Activated T-cell treated with anti-CD3 and anti-CD28 coated beads, Interleukin-2, amount 50 U/mL, for 24 hours (primary cell): ENCODE measurements around the gene JPH3.

ENCODE experiments used
- DNase-seq: peaks from one replicate; pipeline ENCODE4 v3.0.0-alpha.2; 2020
- H3K27ac Mint-ChIP-seq: 2 replicates; pipeline ENCODE4 v1.8.0; 2020; ENCODE audit warnings: mild to moderate bottlenecking, mixed read lengths
- H3K27me3 Mint-ChIP-seq: 2 replicates; pipeline ENCODE4 v1.8.0; 2020; ENCODE audit warnings: mixed read lengths
- H3K36me3 Mint-ChIP-seq: 2 replicates; pipeline ENCODE4 v1.8.0; 2020; ENCODE audit warnings: low read depth, mixed read lengths
- H3K4me1 Mint-ChIP-seq: 2 replicates; pipeline ENCODE4 v1.8.0; 2020; ENCODE audit warnings: low read depth, mixed read lengths
- H3K4me3 Mint-ChIP-seq: 2 replicates; pipeline ENCODE4 v1.8.0; 2020; ENCODE audit warnings: mild to moderate bottlenecking, moderate library complexity, mixed read lengths
- H3K9me3 Mint-ChIP-seq: 2 replicates; pipeline ENCODE4 v1.8.0; 2020; ENCODE audit warnings: mixed read lengths

The JPH3 gene

DNA sequence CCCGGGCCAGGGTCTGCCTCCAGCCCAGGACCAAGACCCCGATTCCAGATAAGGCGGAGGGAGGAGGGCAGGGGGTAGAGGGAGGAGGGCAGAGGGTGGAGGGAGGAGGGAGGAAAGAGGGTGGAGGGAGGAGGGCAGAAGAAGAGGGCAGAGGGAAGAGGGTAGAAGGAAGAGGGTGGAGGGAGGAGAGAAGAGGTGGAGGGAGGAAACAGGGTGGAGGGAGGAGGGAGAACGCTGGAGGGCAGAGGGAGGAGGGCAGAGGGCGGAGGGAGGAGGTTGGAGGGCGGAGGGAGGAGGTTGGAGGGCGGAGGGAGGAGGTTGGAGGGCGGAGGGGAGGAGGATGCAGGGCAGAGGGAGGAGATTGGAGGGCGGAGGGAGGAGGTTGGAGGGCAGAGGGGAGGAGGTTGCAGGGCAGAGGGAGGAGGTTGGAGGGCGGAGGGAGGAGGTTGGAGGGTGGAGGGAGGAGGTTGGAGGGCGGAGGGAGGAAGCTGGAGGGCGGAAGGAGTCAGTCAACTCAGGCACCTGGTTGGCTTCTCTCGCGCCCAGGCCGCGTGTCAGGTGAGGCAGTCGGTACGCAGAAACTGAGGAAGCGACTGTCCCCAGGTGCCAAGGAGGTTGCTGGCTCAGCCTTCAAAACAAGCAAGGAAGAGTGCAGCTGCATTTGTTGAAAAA is 98.2 kb downstream of the JPH3 start:
- Mint-ChIP-seq H3K9me3 (no peaks in the 10 kb centered on the region), H3K27ac (peak overlapping the region; percentile 63), H3K4me3 (no peak overlapping the region), H3K4me1 (peaks cover 58% of the 10 kb centered on the region), H3K27me3 (no peaks in the 10 kb centered on the region), H3K36me3 (peaks cover 82% of the 10 kb centered on the region)
- DNase-seq = no peak

DNA sequence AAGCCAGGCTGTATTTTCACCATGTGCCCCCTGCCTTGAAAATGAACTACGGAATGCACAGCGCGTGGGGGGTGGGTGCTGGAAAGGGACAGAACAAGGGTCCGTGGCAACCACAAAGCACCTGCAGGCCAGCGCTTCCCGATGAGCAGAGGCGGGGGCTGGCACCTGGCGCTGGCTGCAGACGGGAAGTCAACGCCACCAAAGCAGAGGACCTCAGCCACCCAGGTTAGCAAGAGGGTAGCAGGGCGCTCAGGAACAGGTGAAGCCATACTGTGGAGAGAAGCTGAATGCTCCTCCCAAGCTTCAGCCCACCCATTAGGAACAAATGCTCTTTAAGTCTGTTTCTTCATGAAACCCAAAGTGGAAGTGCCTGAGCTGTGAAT is 98.8 kb downstream of the JPH3 start:
- Mint-ChIP-seq H3K27ac (peak overlapping the region; percentile 63), H3K4me1 (peaks cover 58% of the 10 kb centered on the region), H3K27me3 (no peaks in the 10 kb centered on the region), H3K36me3 (peaks cover 79% of the 10 kb centered on the region), H3K9me3 (no peaks in the 10 kb centered on the region), H3K4me3 (no peak overlapping the region)
- no peak for DNase-seq

DNA sequence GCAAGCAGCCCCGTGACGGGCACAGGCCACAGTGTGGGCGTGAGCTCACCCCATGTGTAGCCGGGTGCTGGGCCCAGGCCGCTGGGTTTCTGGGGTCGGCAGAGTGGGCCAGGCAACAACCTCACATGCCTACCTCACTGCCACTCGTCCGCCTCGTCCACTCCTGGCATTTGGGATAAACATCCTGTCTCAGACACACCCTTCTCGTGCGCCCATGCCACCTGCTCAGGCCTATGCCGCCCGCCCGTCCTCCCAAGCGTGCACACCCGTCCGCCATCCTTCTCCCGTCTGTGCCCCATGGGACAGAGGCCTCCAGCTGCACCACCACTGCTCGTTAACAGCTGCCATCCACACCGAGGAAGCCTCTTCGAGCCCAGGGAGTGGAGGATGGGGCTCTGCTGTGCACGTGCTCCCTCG is 99.2 kb downstream of the JPH3 start:
- H3K4me1 Mint-ChIP-seq = peaks cover 58% of the 10 kb centered on the region
- peak overlapping the region; percentile 74 for H3K27ac Mint-ChIP-seq
- no peaks in the 10 kb centered on the region for H3K27me3 Mint-ChIP-seq
- no peak overlapping the region for H3K4me3 Mint-ChIP-seq
- no peak for DNase-seq
- peaks cover 76% of the 10 kb centered on the region for H3K36me3 Mint-ChIP-seq
- H3K9me3 Mint-ChIP-seq = no peaks in the 10 kb centered on the region

DNA sequence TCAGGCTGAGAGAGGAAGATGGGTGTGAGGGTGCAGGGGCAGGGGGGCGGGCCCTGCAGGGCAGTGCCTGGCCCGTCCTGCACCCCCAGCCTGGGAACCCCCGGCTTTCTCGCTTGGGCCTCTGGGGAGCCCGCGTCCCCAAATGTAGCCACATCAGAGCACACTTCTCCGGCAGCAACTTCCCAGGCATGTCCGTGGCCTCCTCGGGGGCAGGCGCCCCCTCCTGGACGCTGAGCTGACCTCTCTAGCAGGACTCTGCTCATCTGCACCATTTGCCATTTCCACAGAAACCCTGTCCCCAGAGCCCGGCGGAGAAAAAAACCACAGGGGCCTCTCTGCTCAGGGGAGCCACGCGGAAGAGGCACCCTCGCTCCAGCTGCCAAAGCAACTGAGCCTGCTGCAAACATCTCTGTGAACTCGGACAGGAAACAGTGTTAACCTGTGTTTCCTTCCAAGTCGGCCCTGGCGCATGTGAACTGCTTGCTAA is 100.1 kb downstream of the JPH3 start:
- Mint-ChIP-seq H3K27me3 (no peaks in the 10 kb centered on the region), H3K27ac (peak overlapping the region; percentile 85), H3K36me3 (peaks cover 76% of the 10 kb centered on the region), H3K4me1 (peaks cover 58% of the 10 kb centered on the region), H3K4me3 (peak overlapping the region; percentile 6), H3K9me3 (no peaks in the 10 kb centered on the region)
- DNase-seq = peak; percentile 64

DNA sequence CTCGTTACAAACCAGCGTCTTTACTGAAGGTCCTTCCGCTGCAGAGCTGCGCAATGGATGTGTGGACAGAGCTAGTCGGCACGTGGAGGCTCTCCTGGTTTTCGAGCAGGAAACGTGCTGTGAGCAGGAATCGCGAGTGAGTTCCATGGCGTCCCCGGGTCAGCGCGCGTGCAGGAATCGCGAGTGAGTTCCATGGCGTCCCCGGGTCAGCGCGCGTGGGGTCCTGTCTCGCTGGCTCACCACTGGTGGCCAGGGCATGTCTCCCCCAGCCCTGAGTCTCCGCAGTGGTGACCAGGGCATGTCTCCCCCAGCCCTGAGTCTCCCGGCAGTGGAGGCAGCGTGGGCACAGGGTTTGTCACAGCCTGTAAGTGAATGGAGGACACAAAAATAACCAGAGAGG is 100.8 kb downstream of the JPH3 start:
- Mint-ChIP-seq H3K27me3 (no peaks in the 10 kb centered on the region), H3K4me1 (peaks cover 55% of the 10 kb centered on the region), H3K36me3 (peaks cover 76% of the 10 kb centered on the region), H3K9me3 (no peaks in the 10 kb centered on the region), H3K27ac (peak overlapping the region; percentile 85), H3K4me3 (no peak overlapping the region)
- DNase-seq = no peak

DNA sequence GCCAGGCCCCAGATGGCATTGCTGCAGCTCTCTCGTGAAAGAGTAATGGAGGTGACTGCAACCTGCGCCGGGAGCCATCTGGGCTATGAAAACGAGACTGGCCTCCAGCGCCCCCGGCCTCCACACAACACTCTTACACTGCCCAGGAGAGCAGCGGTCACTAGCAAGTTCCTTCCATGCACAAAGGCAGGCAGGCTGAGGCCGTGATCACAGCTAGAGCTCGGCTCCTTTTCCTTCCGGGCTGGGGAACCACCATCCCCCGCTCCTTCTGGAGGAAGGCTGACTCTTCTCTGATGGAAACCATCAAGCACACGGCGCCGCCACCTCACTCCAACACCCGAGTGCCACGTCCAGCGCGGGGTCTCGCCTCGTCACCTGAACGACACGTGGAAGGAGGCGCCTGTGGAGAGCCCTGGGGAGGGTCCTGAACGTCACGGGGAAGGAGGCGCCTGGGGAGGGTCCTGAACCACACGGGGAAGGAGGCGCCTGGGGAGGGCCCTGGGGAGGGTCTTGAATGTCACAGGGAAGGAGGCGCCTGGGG is 101.6 kb downstream of the JPH3 start:
- H3K9me3 Mint-ChIP-seq = no peaks in the 10 kb centered on the region
- H3K36me3 Mint-ChIP-seq = peaks cover 78% of the 10 kb centered on the region
- no peak for DNase-seq
- no peak overlapping the region for H3K4me3 Mint-ChIP-seq
- no peak overlapping the region for H3K27ac Mint-ChIP-seq
- H3K27me3 Mint-ChIP-seq = no peaks in the 10 kb centered on the region
- H3K4me1 Mint-ChIP-seq = peaks cover 48% of the 10 kb centered on the region

DNA sequence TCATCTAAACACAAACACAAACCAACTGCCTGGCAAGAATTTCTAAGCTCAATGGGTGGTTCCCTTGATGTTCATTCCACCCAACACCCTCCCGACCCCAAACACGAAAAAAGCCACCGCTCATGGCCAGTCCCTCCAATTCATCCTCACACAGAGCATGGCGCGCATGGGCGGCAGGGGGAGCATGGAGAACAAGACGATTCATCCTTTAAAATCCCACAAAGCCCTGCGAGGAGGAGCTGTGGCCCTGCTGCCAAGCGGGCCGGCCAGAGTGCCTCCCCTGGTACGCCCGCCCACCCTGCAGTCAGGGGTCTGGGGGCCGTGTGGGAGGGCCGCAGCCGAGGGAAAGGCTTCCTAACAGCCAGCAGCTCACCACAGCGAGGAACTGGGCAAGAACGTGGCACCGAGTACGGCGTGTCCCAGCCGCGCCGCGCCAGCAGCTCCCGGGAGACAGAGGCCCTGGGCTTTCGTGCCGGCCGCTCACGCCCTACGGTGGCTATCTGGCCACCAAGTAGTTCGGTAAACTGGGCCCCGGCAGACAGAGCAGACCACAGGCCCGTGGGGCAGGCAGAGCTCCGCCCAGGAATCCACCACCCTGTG is 102.5 kb downstream of the JPH3 start:
- Mint-ChIP-seq H3K4me1 (peaks cover 41% of the 10 kb centered on the region), H3K27ac (no peak overlapping the region), H3K36me3 (peaks cover 78% of the 10 kb centered on the region), H3K27me3 (no peaks in the 10 kb centered on the region), H3K4me3 (no peak overlapping the region), H3K9me3 (no peaks in the 10 kb centered on the region)
- no peak for DNase-seq

DNA sequence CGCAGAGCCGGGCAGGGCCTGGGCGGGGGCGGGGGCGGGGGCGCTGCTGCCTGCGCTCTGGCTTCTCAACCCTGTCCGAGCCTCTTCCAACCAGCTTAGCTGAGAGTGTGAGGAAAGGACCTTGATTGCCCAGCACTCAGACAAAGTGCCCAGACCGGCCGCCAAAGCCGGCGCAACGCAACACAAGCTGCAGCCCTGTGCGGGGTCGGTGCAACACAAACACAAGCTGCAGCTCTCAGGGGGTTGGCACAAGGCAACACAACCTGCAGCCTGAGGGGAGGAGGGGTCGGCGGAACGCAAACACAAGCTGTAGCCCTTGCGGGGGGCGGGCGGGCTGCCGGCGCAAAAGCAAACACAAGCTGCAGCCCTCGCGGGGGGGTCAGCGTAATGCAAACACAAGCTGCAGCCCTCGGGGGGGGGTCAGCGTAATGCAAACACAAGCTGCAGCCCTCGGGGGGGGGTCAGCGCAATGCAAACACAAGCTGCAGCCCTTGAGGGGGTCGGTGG is 103.5 kb downstream of the JPH3 start:
- Mint-ChIP-seq H3K4me3 (no peak overlapping the region), H3K27me3 (no peaks in the 10 kb centered on the region), H3K36me3 (peaks cover 83% of the 10 kb centered on the region), H3K4me1 (peaks cover 37% of the 10 kb centered on the region), H3K27ac (no peak overlapping the region), H3K9me3 (no peaks in the 10 kb centered on the region)
- no peak for DNase-seq

DNA sequence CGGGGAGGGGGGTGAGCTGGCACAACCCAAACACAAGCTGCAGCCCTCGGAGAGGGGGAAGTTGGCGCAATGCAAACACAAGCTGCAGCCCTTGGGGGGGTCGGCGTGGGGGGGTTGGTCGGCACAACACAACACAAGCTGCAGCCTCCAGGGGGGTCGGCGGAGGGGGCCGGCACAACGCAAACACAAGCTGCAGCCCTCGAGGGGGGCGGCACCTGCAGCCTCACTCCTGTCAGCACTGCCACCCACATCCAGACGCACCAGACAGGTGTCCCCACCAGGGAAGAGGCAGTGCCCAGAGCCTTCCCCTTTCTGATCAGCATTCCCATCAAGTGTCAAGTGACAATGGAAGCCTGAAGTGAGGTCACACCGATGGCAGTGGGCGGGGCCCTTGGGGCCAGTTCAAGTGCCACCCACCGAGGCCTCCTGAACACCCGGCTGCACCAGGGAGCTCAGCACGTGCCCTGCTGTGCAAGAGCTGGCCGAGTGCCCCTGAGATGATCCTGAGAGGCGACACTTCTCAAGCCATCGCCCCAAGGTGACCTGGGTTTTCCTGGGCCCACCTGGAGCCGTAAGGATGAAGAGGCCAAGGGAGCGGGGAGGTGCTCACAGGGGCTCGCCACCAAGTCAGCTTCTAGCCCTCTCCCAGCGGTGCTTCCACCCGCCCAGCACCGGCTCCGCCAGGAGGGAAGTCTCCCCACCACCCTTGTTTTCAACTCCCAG is 104.1 kb downstream of the JPH3 start:
- H3K27me3 Mint-ChIP-seq = no peaks in the 10 kb centered on the region
- no peak for DNase-seq
- H3K27ac Mint-ChIP-seq = no peak overlapping the region
- H3K4me1 Mint-ChIP-seq = peaks cover 32% of the 10 kb centered on the region
- H3K4me3 Mint-ChIP-seq = no peak overlapping the region
- peaks cover 86% of the 10 kb centered on the region for H3K36me3 Mint-ChIP-seq
- no peaks in the 10 kb centered on the region for H3K9me3 Mint-ChIP-seq

DNA sequence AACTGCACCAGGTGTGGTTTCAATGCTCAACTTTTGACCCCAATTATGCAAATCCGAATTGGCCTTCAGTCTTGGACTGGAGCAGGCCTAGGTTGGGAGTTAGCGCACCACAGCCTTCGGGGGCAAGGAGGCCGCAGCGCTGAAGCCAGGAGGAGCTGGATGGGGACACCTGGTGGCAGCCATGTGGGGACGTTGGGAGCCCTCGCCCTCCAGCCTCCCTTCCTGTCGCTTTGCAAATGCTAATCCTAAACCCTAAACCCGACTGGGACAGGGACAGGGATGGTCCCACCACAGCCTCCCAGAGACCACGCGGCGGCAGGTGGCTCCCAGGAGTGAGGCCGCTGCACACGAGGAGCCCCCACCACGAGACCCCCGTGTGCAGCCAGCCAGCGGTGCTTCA is 104.8 kb downstream of the JPH3 start:
- H3K4me3 Mint-ChIP-seq = no peak overlapping the region
- H3K9me3 Mint-ChIP-seq = no peaks in the 10 kb centered on the region
- H3K27ac Mint-ChIP-seq = no peak overlapping the region
- no peaks in the 10 kb centered on the region for H3K27me3 Mint-ChIP-seq
- peaks cover 83% of the 10 kb centered on the region for H3K36me3 Mint-ChIP-seq
- DNase-seq = no peak
- H3K4me1 Mint-ChIP-seq = peaks cover 26% of the 10 kb centered on the region

DNA sequence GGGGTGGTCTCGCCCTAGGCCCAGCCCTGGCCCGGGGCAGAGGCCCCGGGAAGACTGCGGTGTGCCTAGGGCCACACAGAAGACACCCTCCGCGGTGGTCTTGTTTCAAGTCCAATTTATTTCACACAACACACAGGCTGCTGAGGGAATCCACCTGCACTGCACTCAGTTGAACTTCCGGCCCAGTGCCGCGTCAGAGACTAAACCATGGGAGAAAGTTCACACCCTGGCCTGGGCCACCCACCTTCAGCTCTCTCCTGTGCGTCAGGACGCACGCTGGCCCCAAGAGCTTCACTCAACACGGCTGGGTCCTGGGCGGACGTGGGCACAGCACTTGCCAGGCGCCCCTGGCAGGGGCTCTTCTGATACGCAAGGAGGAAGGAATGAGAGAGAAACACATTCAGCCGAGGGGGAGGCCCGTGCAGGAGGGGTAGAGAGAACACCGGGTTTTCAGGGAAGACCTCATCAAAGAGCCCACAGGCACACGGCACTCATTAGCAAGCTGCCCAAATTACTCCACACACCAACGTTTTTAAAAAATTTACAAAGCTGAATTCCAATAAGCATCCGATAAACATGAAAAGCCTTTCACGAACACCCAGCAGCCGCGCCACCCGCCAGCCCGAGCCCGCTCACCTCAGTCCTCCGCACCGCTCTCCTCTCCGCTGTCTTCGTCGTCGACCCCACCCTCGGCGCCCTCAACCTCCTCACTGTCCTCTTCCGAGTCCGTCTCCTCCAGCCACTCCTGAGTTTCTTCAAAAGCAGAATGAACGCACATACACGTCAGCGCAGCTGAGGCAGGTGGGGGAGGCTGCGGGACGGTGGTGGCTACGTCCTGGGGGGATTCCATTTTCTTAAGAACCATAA is 105.6 kb downstream of the JPH3 start:
- Mint-ChIP-seq H3K4me3 (no peak overlapping the region), H3K9me3 (no peaks in the 10 kb centered on the region), H3K27me3 (no peaks in the 10 kb centered on the region), H3K36me3 (peaks cover 83% of the 10 kb centered on the region), H3K4me1 (peaks cover 19% of the 10 kb centered on the region), H3K27ac (no peak overlapping the region)
- DNase-seq = no peak

DNA sequence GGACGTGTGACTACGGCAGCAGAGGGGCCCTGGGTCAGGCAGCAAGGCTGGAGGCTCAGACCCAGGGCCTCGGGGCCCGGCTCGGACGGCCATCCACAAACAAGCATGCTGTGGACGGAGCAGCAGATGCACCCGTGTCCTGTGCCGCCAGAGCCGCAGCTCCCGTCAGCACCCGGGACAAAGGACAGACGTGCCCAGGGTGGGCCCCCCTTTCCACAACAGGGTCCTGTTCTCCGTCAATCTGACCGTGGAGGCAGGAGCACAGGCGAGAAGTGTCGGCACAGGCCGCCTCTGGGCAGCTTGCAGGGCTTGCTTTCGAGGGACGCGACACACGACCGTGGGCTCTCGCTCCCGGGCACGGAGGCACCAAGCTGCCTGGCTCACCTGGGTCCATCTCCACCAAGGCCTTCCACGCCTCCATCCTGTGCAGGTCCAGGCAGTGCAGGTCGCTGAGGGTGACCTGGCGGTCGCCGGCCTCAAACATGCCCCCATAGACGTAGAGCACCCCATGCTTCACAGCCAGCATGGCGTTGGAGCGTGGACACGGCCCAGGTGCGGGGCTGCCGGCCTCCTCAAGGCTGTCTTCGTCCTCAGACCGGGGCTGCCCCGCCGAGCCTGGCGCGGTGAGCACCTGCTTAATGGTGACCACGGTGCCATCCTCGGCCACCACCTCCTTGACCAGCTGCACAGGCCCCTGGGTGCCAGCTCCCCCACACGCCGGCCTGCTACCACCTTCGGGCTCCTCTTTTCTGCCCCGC is 106.8 kb downstream of the JPH3 start:
- no peak for DNase-seq
- peaks cover 83% of the 10 kb centered on the region for H3K36me3 Mint-ChIP-seq
- no peaks in the 10 kb centered on the region for H3K9me3 Mint-ChIP-seq
- no peak overlapping the region for H3K4me3 Mint-ChIP-seq
- no peak overlapping the region for H3K27ac Mint-ChIP-seq
- no peaks in the 10 kb centered on the region for H3K27me3 Mint-ChIP-seq
- H3K4me1 Mint-ChIP-seq = peaks cover 19% of the 10 kb centered on the region

DNA sequence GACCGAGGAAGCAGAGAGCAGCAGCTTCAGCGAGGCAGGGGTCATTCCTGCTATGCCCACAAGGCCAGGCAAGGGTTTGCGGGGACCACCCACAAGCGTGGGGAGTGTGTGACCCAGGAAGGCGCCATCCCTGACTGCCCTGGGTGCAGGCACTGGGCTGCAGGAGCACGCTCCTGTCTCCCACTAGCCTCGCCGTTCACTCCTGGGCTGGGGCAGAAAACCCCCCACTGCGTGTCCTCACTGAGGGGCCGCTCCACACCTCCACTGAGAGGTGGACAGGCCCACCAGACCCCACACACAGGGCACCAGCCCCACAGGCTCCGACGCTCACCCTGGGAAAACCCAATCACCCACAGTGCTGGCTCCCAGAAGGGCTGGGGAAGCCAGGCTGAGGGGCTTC is 107.4 kb downstream of the JPH3 start:
- H3K4me3 Mint-ChIP-seq = no peak overlapping the region
- H3K27ac Mint-ChIP-seq = no peak overlapping the region
- peaks cover 21% of the 10 kb centered on the region for H3K4me1 Mint-ChIP-seq
- peaks cover 85% of the 10 kb centered on the region for H3K36me3 Mint-ChIP-seq
- DNase-seq = no peak
- H3K27me3 Mint-ChIP-seq = no peaks in the 10 kb centered on the region
- no peaks in the 10 kb centered on the region for H3K9me3 Mint-ChIP-seq
